GM15510 (cell line): Measurements from ENCODE around the gene AP4M1.
A peak's percentile ranks its signal among the peaks of the same experiment; 100 is the strongest.

ENCODE experiments used
- POLR2A ChIP-seq: IDR thresholded peaks from 3 replicates; pipeline ENCODE4 v1.6.1; 2011; ENCODE audit warnings: borderline replicate concordance; ENCODE audit not compliant: insufficient read length; ENCODE audit errors: extremely low read depth

AP4M1 gene

GRCh38 chr7:100101016-100101862, at the start of gene AP4M1, which contains the start of gene MCM7:
Gene AP4M1 (plus strand): TSS chr7:100101643. CDS start chr7:100101715, 72 bp downstream.
Gene MCM7 (minus strand): TSS chr7:100101397. CDS start chr7:100101294, 103 bp downstream.
- TF ChIP-seq POLR2A = peak; percentile 53

GRCh38 chr7:100053215-100053614, 48.2 kb upstream of the AP4M1 start:
- no peak for TF ChIP-seq POLR2A

GRCh38 chr7:100057006-100057405, 44.4 kb upstream of the AP4M1 start:
- TF ChIP-seq POLR2A = no peak

- no peak for TF ChIP-seq POLR2A
Measured at GRCh38 chr7:100059251-100059739, 42.1 kb upstream of the AP4M1 start.

GRCh38 chr7:100061518-100062193, 39.8 kb upstream of the AP4M1 start:
- TF ChIP-seq POLR2A = no peak

- no peak for TF ChIP-seq POLR2A
Measured at GRCh38 chr7:100063376-100063775, 38.1 kb upstream of the AP4M1 start.

GRCh38 chr7:100064162-100064561, 37.3 kb upstream of the AP4M1 start:
- no peak for TF ChIP-seq POLR2A

- TF ChIP-seq POLR2A = no peak
Measured at GRCh38 chr7:100065452-100066186, 35.8 kb upstream of the AP4M1 start.

GRCh38 chr7:100066953-100067352, 34.5 kb upstream of the AP4M1 start:
- TF ChIP-seq POLR2A = no peak

GRCh38 chr7:100069991-100070390, 31.5 kb upstream of the AP4M1 start:
- TF ChIP-seq POLR2A = no peak

- TF ChIP-seq POLR2A = no peak
Measured at GRCh38 chr7:100071018-100071723, 30.3 kb upstream of the AP4M1 start.

- no peak for TF ChIP-seq POLR2A
Measured at GRCh38 chr7:100072462-100072861, 29.0 kb upstream of the AP4M1 start.

- no peak for TF ChIP-seq POLR2A
Measured at GRCh38 chr7:100074841-100075240, 26.6 kb upstream of the AP4M1 start.

GRCh38 chr7:100075418-100075817, 26.0 kb upstream of the AP4M1 start:
- no peak for TF ChIP-seq POLR2A
